NB4 (cell line): ENCODE results near the gene MUC6.

ENCODE experiments used
- DNase-seq: peaks from one replicate; pipeline ENCODE4 v3.0.0; 2010; ENCODE audit warnings: low read depth
- H3K4me3 ChIP-seq: one replicate; pipeline ENCODE4 v1.5.1; 2011; ENCODE audit warnings: mild to moderate bottlenecking, low read depth, low read length, moderate library complexity
- MYC ChIP-seq: IDR thresholded peaks from 2 replicates; pipeline ENCODE4 v1.6.1; 2011; ENCODE audit warnings: low read depth, low read length
- POLR2A ChIP-seq: IDR thresholded peaks from 2 replicates; pipeline ENCODE4 v1.6.1; 2011; ENCODE audit warnings: mild to moderate bottlenecking; ENCODE audit not compliant: insufficient read length; ENCODE audit errors: extremely low read depth
- TF ChIP-seq, protein P1 (sequence below): IDR thresholded peaks from 2 replicates; pipeline ENCODE4 v1.6.1; 2011; ENCODE audit warnings: low read depth, low read length
- TF ChIP-seq, protein P2 (sequence below): IDR thresholded peaks from one replicate; pipeline ENCODE4 v1.5.1; 2012; ENCODE audit warnings: low read depth, low read length

MUC6 gene

DNA sequence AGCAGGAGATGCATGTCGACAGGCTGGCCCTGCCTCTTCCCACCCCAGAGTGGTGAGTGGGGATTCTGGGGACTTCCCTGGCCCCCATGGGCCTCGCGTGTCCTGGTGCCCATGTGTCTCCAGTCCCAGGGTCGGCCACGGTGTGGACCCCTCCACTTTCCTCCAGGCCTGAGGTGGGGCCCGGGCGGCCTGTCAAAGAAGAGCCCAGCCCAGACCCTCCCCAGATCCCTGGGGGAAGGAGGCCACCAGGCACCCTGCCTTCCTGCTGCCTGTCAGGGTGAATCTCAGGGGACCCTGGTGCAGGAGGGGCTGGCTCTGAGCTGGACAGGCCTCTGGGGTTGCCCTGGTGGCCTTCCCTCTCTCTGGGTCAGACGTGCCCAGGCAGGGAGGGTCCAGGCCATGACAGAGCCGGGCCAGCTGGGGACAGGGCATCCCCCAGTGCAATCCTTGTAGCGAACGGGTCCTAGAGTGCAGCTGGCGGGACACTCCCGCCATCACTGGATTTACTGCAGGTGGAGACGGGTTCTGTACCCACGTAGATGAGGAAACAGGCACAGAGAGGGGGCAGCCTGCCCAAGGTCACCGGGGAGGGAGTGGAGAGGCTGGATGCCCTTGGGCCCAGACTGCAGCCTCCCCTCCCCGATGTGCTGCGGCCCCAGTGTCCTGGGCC, 13.5 kb upstream of the MUC6 start:
- TF ChIP-seq, protein P1, sequence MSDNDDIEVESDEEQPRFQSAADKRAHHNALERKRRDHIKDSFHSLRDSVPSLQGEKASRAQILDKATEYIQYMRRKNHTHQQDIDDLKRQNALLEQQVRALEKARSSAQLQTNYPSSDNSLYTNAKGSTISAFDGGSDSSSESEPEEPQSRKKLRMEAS = no peak
- TF ChIP-seq, protein P2, sequence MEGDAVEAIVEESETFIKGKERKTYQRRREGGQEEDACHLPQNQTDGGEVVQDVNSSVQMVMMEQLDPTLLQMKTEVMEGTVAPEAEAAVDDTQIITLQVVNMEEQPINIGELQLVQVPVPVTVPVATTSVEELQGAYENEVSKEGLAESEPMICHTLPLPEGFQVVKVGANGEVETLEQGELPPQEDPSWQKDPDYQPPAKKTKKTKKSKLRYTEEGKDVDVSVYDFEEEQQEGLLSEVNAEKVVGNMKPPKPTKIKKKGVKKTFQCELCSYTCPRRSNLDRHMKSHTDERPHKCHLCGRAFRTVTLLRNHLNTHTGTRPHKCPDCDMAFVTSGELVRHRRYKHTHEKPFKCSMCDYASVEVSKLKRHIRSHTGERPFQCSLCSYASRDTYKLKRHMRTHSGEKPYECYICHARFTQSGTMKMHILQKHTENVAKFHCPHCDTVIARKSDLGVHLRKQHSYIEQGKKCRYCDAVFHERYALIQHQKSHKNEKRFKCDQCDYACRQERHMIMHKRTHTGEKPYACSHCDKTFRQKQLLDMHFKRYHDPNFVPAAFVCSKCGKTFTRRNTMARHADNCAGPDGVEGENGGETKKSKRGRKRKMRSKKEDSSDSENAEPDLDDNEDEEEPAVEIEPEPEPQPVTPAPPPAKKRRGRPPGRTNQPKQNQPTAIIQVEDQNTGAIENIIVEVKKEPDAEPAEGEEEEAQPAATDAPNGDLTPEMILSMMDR = no peak
- no peak for TF ChIP-seq POLR2A
- DNase-seq = no peak
- no peak overlapping the region for H3K4me3 ChIP-seq

DNA sequence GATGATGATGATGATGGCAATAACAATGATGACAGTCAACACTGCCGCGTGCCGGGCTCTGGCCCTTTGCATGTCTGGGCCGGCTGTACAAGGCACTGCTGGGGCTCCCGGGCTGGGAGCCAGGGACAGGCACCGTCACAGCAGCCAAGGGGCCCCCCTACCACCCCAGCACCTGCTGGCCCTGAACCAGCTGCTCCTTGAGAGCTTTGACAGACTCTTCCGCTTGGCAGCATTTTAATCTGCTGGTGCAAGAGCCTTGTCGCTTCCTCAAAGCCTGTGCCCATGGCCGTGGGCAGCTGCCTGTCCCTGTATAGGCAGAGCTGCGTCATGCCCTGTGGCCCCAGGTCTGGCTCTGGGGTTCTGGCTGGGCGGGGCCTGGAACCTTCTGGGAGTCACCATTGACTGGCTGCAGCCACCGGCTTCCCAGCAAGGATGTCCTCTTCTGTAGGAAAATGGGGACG, 12.9 kb upstream of the MUC6 start:
- no peak overlapping the region for H3K4me3 ChIP-seq
- TF ChIP-seq POLR2A = no peak
- TF ChIP-seq, protein P1 = no peak
- TF ChIP-seq, protein P2 = no peak
- no peak for TF ChIP-seq MYC
- no peak for DNase-seq

DNA sequence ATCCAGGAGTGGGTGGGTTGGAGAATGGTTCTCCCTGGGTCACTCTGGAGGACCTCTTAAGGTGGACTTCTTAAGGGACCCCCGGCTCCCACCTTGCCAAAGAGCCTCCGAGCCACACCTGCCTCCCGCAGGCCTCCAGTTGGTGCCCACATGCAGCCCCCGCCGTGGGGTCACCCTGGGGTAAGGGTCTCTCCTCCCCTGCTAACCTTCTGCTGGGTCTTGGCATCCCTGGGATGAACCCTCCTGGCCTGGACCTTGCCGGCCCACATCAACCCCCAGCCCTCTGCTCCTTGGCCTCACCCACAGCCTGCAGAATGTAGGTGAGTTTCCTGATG, 12.5 kb upstream of the MUC6 start:
- no peak for DNase-seq
- TF ChIP-seq, protein P1 = no peak
- TF ChIP-seq POLR2A (no peak), MYC (no peak)
- TF ChIP-seq, protein P2 = no peak
- H3K4me3 ChIP-seq = no peak overlapping the region

DNA sequence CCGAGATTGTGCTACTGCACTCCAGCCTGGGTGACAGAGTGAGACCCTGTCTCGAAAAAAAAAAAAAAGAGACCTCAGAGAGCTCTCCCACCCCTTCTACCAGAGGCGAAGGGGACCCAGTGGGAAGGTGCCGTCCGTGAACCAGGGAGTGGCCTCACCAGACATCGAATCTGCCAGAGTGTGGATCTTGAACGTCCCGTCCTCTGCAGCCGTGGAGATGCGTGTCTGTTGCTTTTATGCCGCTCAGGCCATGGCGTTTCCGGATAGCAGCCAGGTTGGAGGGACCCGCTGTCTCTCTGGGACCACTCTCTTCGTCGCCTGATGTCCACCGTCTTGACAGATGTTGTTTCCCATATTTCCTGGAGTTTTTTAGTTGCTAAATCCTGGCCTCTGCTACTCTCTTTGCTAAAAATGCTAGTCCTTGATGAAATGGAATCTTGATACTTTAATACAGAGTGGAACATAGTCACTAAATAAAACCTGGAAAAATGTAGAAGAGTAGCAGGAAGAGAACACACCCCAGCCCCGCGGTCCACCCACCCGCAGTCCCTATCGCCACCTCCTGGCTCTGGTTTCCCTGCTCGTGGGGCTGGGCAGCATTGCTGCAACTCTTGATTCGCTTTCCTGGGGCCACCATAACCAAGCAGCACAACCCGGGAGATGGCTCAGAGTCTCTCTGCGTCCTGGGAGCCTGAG, 12.0 kb upstream of the MUC6 start:
- H3K4me3 ChIP-seq = no peak overlapping the region
- TF ChIP-seq, protein P2 = no peak
- no peak for TF ChIP-seq POLR2A
- TF ChIP-seq MYC = no peak
- TF ChIP-seq, protein P1 = no peak
- DNase-seq = no peak

DNA sequence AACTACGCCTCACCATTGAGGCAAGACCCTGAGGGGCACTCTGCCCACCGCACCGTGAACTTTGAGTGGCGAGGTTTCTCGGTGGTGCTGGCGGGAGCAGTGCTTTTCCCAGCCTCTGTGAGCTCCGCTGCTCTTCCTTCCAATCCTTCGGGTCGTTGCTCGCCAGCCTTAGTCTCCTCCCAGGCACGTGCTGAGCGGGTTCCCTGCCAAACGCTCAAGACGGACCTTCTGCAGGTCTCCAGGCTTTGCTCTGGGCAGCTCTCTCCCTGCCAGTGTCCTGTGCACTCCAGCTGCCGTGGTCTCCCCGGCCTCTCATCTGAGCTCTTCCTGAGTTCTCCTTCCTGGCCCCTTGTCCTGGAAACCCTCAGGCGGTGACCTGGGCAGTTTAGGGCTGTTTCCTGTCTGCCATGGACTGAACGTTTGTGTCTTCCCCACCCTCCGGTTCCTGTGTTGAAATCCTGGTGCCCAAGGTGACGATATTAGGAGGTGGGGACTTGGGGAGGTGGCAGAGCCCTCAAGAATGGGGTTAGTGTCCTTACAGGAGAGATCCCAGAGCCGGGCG, 11.2 kb upstream of the MUC6 start:
- no peak for DNase-seq
- H3K4me3 ChIP-seq = no peak overlapping the region
- TF ChIP-seq, protein P2 = no peak
- TF ChIP-seq, protein P1 = no peak
- TF ChIP-seq POLR2A = no peak
- TF ChIP-seq MYC = no peak
